MG63 (cell line): Measurements from ENCODE around the gene BMPER. TPM values are rescaled to one million over a fixed set of nuclear protein-coding genes. Genes with fewer than 3 reads are reported as not detected.

ENCODE experiments used
- DNase-seq: peaks from one replicate; pipeline ENCODE4 v3.0.0-alpha.2; 2020
- H3K27me3 ChIP-seq: fragments of 250-450 bp; sonication (Bioruptor Pico); 2 replicates; pipeline ENCODE4 v1.5.1; 2020; ENCODE audit warnings: mild to moderate bottlenecking, moderate library complexity
- H3K36me3 ChIP-seq: fragments of 250-450 bp; sonication (Bioruptor Pico); 2 replicates; pipeline ENCODE4 v1.5.1; 2020; ENCODE audit warnings: mild to moderate bottlenecking, moderate library complexity
- H3K4me3 ChIP-seq: fragments of 250-450 bp; sonication (Bioruptor Pico); 2 replicates; pipeline ENCODE4 v1.5.1; 2020; ENCODE audit warnings: mild to moderate bottlenecking, moderate library complexity
- H3K9me3 ChIP-seq: fragments of 250-450 bp; sonication (Bioruptor Pico); 2 replicates; pipeline ENCODE4 v1.5.1; 2020; ENCODE audit warnings: mild to moderate bottlenecking, moderate library complexity
- total RNA-seq: library from RNA; depleted of rRNA; stranded (reverse); fragments of >200 nt; shearing (Covaris generic); gene quantifications from 2 replicates; pipeline ENCODE4 v1.2.3, GENCODE V29; 2014; ENCODE audit warnings: low replicate concordance

BMPER gene
- total RNA-seq, 1 experiment from 2014 or later = 110 TPM

GRCh38 chr7:34104992-34105391, 199.7 kb downstream of the BMPER start:
- no peak overlapping the region for H3K4me3 ChIP-seq
- H3K27me3 ChIP-seq = no peaks in the 10 kb centered on the region
- H3K36me3 ChIP-seq = peaks cover 92% of the 10 kb centered on the region
- no peak for DNase-seq
- H3K9me3 ChIP-seq = no peaks in the 10 kb centered on the region

DNA sequence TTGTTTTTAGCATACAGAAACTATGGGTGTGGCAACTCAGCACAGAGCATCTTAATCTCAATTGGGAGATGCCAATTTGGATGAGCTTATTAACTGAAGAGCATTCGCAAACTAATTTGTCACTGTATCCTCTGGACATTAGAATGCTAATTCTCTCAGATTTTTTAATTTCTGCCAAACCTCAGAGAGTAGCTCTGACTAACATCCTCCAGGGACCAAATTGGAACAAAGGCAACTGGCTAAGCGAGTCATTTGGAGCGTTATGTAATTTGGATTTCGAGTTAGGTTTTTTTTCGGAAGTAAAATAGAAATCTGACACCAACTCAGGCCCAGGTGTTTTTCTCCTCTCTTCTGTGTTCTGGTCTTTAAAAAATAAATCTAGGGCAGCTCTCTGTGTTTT, 201.9 kb downstream of the BMPER start:
- Histone ChIP-seq H3K36me3 (peaks cover 78% of the 10 kb centered on the region), H3K4me3 (no peak overlapping the region), H3K9me3 (no peaks in the 10 kb centered on the region), H3K27me3 (no peaks in the 10 kb centered on the region)
- DNase-seq = peak; percentile 23

DNA sequence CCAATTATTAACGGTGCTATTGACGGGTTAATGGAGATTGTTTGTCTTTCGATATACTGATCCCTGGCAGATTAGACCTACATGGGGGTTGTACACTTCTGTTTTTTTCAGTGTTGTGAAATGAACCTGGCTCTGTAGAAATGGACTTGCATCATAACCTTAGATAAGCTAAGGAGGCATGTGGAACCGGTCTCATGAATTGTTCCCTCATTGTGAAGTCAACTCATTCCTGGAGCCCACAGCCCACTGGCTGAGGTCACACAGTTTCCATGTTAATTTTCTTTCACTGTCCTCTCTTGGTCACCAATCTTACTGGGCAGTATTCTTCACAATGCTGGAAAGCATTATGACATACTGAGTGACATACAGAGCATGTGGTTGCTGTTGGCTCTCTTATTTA, 202.8 kb downstream of the BMPER start:
- H3K36me3 ChIP-seq = peaks cover 71% of the 10 kb centered on the region
- H3K27me3 ChIP-seq = no peaks in the 10 kb centered on the region
- no peak for DNase-seq
- H3K4me3 ChIP-seq = no peak overlapping the region
- H3K9me3 ChIP-seq = no peaks in the 10 kb centered on the region

DNA sequence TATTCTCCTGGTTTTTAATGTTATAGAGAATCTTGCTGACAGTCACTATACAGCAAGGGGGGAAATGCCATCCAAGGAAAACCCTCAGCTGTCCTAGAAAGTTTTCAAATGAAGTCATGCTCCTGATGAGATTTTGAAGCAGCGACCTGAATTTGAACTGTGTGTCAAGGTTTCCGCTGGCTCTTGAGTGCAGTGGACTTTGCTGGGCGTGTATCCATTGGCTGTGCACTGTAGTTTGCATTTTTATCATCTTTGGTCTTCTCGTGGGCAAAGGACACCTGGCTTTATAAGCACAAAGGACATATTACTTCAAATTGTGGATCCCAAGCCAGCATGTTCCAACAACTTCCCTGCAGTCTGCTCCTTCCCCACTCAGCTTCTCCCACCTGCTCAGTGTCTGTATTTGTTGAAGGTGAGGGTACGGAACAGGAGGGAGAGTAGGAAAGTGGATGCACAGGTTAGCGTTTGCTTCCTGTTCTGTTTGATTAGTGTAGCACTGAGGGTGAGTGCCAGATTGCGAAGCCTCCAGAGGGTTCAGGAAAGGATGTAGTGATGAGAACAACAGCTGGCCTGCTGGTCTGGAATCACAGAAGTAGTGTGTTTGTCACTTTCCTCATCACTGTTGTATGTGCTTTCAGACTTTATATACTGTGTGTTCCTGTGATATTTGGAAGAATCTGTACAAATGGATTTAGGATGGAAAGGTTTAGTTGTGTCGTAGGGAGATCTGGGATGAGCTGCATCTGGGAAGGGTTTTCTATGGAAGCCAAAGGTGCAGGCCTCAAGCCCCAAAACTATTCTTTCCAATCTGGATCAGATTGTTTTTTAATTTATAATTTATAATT, 204.8 kb downstream of the BMPER start:
- Histone ChIP-seq H3K27me3 (no peaks in the 10 kb centered on the region), H3K36me3 (peaks cover 66% of the 10 kb centered on the region), H3K4me3 (no peak overlapping the region), H3K9me3 (no peaks in the 10 kb centered on the region)
- no peak for DNase-seq

DNA sequence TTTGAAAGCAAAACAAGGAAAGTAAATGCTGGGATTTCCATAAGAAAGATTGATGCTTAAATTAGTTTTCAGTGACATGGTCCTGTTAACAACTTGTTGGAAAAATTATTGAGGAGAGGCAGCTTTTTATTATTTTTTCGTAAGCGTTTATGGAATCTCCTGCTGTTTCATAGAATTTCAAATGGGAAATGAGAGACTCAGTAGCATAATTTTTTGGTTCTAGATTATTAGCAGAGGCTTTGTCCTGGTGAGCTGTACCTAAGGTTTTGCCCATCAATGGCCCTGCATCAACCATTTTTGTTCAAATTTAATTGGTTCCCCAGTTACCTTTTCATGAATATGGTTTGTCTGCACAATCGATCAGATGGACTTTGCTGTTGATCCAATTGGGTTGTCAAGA, 205.7 kb downstream of the BMPER start:
- H3K9me3 ChIP-seq = no peaks in the 10 kb centered on the region
- no peak overlapping the region for H3K4me3 ChIP-seq
- H3K27me3 ChIP-seq = no peaks in the 10 kb centered on the region
- peaks cover 66% of the 10 kb centered on the region for H3K36me3 ChIP-seq
- no peak for DNase-seq

DNA sequence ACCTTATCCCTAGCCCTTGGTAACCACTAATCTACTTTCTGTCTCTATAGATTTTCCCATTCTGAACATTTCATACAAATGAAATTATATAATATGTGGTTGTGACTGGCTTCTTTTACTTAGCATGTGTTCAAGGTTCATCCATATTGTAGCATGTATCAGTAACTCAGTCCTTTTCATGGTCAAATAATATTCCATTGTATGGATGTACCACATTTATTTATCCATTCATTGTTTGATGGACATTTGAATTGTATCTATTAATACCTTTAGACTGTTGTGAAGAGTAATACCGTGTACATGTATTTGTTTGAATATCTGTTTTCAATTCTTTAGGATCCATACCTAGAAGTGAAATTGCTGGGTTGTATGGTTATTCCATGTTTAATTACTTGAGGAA, 210.2 kb downstream of the BMPER start:
- DNase-seq = no peak
- Histone ChIP-seq H3K4me3 (no peak overlapping the region), H3K9me3 (no peaks in the 10 kb centered on the region), H3K36me3 (peaks cover 50% of the 10 kb centered on the region), H3K27me3 (no peaks in the 10 kb centered on the region)

GRCh38 chr7:34117573-34117972, 212.2 kb downstream of the BMPER start:
- H3K27me3 ChIP-seq = no peaks in the 10 kb centered on the region
- H3K36me3 ChIP-seq = peaks cover 57% of the 10 kb centered on the region
- DNase-seq = no peak
- no peak overlapping the region for H3K4me3 ChIP-seq
- H3K9me3 ChIP-seq = no peaks in the 10 kb centered on the region

DNA sequence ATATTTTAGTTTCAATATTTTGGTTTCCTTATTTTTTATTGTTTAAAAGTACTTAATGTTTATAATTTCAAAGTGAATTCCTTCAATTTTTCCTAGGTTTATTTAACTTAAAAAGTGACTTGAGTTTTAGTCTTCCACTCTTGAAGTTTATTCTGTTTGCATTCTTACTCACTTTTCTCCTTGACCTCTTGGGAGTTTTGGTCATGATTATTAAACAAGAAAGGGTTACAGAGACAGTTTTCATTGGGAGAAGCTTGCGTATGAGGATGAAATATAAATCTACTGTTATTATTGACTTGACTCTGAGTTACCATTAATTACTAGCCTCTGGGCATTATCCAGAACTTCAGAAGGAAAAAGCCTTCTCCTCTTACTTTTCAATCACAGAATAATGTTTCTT, 216.0 kb downstream of the BMPER start:
- Histone ChIP-seq H3K36me3 (peaks cover 67% of the 10 kb centered on the region), H3K9me3 (peaks cover 14% of the 10 kb centered on the region), H3K4me3 (no peak overlapping the region), H3K27me3 (no peaks in the 10 kb centered on the region)
- DNase-seq = no peak

GRCh38 chr7:34123316-34123715, 218.0 kb downstream of the BMPER start:
- no peak overlapping the region for H3K4me3 ChIP-seq
- peaks cover 74% of the 10 kb centered on the region for H3K36me3 ChIP-seq
- no peak for DNase-seq
- no peaks in the 10 kb centered on the region for H3K27me3 ChIP-seq
- H3K9me3 ChIP-seq = peaks cover 14% of the 10 kb centered on the region

DNA sequence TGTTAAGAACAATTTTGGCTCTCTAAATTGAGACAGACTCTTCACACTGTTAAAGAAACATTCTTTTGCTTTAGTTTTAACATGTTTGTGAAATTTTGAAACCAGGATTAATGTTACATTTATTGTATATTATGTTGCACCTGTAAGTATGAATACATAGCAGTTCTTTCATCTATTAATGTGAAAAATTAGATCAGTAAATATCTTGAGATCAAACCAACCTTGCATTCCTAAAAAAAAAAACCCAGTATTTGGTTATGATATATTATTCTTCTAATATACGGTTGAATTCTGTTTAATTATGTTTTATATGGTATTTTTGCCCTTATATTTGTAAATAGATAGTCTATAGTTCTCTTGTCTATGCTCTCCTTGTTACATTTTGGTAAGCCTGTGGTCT, 219.4 kb downstream of the BMPER start:
- Histone ChIP-seq H3K9me3 (peaks cover 14% of the 10 kb centered on the region), H3K27me3 (no peaks in the 10 kb centered on the region), H3K36me3 (peaks cover 79% of the 10 kb centered on the region), H3K4me3 (no peak overlapping the region)
- no peak for DNase-seq

GRCh38 chr7:34128762-34129161, 223.4 kb downstream of the BMPER start:
- H3K9me3 ChIP-seq = peaks cover 13% of the 10 kb centered on the region
- H3K27me3 ChIP-seq = no peaks in the 10 kb centered on the region
- DNase-seq = peak; percentile 26
- no peak overlapping the region for H3K4me3 ChIP-seq
- peaks cover 57% of the 10 kb centered on the region for H3K36me3 ChIP-seq

GRCh38 chr7:34130558-34131295, 225.4 kb downstream of the BMPER start:
- Histone ChIP-seq H3K27me3 (no peaks in the 10 kb centered on the region), H3K9me3 (no peaks in the 10 kb centered on the region), H3K36me3 (peaks cover 49% of the 10 kb centered on the region), H3K4me3 (no peak overlapping the region)
- DNase-seq = no peak

DNA sequence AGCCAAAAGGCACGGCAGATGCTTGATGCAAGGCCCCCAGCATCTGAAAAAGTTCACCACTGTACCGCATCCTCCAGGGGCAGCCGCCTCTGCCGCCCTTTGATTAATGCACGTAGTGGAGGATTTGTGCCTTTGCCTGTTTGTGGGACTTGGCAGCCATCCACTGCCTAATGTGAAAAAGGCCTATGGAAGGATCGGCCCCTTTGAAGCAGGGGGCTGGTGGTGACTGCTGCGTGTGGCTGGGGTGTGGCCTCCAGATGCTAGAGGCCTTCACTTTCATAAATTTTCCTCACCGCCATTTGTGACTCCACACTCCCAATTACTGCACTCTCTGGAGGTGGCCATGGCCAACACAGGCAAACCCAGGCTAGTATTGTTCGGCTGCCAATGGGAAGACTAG, 226.0 kb downstream of the BMPER start:
- H3K36me3 ChIP-seq = peaks cover 47% of the 10 kb centered on the region
- H3K4me3 ChIP-seq = no peak overlapping the region
- no peaks in the 10 kb centered on the region for H3K9me3 ChIP-seq
- H3K27me3 ChIP-seq = no peaks in the 10 kb centered on the region
- no peak for DNase-seq

- H3K9me3 ChIP-seq = no peaks in the 10 kb centered on the region
- H3K4me3 ChIP-seq = no peak overlapping the region
- no peaks in the 10 kb centered on the region for H3K27me3 ChIP-seq
- DNase-seq = peak; percentile 58
- H3K36me3 ChIP-seq = peaks cover 50% of the 10 kb centered on the region
These were observed 228.1 kb downstream of the BMPER start for GRCh38 chr7:34133356-34133982.

DNA sequence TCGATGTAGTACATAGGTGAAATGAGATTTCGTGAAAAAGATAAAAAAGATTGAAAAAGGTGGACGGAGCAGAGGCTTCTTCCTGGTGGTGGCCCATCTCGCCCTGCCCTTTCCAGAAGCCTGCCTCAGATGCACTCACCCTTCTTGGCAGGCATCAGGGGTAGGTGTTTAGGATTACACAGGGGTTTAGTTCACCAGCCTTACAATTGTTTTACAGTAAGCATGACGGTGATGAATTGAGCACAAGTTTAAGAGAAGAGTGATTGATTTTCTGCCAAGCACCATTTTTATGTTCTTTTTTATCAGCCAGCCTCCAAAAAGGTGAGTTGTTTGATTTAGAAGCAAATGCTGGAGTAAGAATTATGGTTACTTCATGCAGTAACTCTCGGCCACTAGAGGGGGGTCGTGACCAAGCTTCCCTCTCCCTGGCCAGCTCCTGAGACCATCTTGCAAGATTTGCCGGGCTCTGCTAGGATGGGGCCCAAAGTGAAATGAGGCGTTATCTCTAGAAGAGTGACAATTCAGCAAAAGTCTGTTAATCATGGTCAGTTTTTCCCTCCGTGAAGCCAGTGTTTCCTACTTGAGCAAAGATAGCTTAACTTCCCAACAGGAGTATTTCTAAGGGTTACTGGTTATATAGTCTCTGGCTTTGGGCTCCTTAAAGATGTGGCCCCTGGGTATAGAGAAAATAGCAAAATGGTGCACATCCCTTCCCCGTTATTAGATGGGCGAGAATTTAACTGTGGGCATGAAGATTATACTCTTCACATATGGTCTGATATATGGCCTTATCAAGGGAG, 228.8 kb downstream of the BMPER start:
- peaks cover 53% of the 10 kb centered on the region for H3K36me3 ChIP-seq
- peak; percentile 58 for DNase-seq
- no peak overlapping the region for H3K4me3 ChIP-seq
- no peaks in the 10 kb centered on the region for H3K27me3 ChIP-seq
- H3K9me3 ChIP-seq = no peaks in the 10 kb centered on the region

- Histone ChIP-seq H3K4me3 (no peak overlapping the region), H3K36me3 (peaks cover 60% of the 10 kb centered on the region), H3K27me3 (no peaks in the 10 kb centered on the region), H3K9me3 (no peaks in the 10 kb centered on the region)
- DNase-seq = peak; percentile 16
These were observed 230.6 kb downstream of the BMPER start for GRCh38 chr7:34135924-34136323.

DNA sequence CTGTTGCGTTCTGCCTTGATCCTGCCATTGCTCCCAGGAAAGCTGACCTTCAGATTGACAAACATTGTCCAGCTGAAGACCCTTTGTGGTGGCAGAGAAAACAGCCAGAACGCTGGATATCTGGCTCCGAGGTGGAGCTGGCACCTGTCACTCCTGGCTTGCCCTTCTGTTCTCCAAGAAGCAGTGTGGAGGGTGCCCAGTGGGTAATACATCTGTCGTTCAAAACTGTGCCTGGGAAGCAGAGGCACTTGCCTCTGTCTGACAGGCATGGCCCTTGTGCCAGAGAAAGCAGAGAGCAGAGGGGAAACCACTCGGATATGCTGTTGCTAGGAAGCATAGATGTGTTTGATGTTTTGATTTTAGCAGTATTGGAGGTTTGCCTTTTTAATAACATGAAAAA, 231.4 kb downstream of the BMPER start:
- Histone ChIP-seq H3K9me3 (no peaks in the 10 kb centered on the region), H3K4me3 (no peak overlapping the region), H3K27me3 (no peaks in the 10 kb centered on the region), H3K36me3 (peaks cover 61% of the 10 kb centered on the region)
- no peak for DNase-seq
